ENCODE data around the gene TUT4.

DNA sequence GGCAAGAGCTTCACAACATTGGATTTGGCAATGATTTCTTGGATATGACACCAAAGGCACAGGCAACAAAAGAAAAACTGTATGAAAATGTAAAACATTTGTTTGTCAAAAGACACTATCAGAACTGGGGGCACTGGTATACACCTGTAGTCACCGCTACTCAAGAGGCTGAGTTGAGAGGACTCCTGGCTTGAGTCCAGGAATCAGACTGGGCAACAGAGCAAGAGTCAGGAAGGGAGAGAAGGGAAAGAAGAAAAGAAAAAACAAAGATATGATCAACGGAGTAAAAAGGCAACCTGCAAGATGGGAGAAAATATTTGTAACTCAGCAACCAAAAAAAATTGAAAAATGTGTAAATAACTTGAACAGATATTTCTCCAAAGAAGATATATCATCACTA is 6.0 kb upstream of the TUT4 start:
- TF ChIP-seq EZH2 (IDR thresholded peaks at IDR 0.05; ENCODE audit: insufficient read depth, poor library complexity, severe bottlenecking) = no peak
- no peak for TF ChIP-seq EZH2phosphoT487 (IDR thresholded peaks at IDR 0.05; ENCODE audit: insufficient read depth, low read depth)
